Suppressor macrophage treated with lipopolysaccharide for 4 hours (primary cell): ENCODE data around the gene ZNF174.

ENCODE experiments used
- DNase-seq: peaks from one replicate; pipeline ENCODE4 v3.0.0-alpha.2; 2020

ZNF174 gene

GRCh38 chr16:3444032-3444388 lies 43.0 kb downstream of the ZNF174 start:
- DNase-seq, result peak; percentile 77

- DNase-seq, result no peak
Measured at GRCh38 chr16:3454093-3454492, 53.1 kb downstream of the ZNF174 start.

GRCh38 chr16:3454631-3455147 lies 53.7 kb downstream of the ZNF174 start:
- no peak for DNase-seq

GRCh38 chr16:3457434-3458252 lies 56.6 kb downstream of the ZNF174 start:
- peak; percentile 96 for DNase-seq

GRCh38 chr16:3458278-3458851 lies 57.4 kb downstream of the ZNF174 start:
- DNase-seq, result peak; percentile 23

- peak; percentile 43 for DNase-seq
Measured at GRCh38 chr16:3458852-3459361, 57.9 kb downstream of the ZNF174 start.
